Measurements from ENCODE around the gene ATP2B2.

GRCh38 chr3:10551139-10551538, 45.8 kb upstream of the ATP2B2 start:
- TF ChIP-seq POLR2A (IDR thresholded peaks at IDR 0.05) (no peak), CTCF (IDR thresholded peaks at IDR 0.05) (no peak)

Measured in uterus (tissue), 2 donors.